HG02798 (cell line): ENCODE measurements around the gene EFCAB11.

Experiments used
- ATAC-seq: cut with Tn5 transposase; IDR thresholded peaks from one replicate; pipeline ENCODE4 v1.9.1; 2021; ENCODE audit warnings: mild to moderate bottlenecking; ENCODE audit not compliant: unreplicated experiment, poor library complexity

Gene EFCAB11

GRCh38 chr14:89833120-89833532 is 121.4 kb downstream of the EFCAB11 start:
- ATAC-seq = no peak

- no peak for ATAC-seq
Observed at GRCh38 chr14:89828471-89829165, 125.9 kb downstream of the EFCAB11 start.

- no peak for ATAC-seq
Observed at GRCh38 chr14:89827265-89827664, 127.3 kb downstream of the EFCAB11 start.

GRCh38 chr14:89826596-89826995 is 127.9 kb downstream of the EFCAB11 start:
- ATAC-seq = no peak

GRCh38 chr14:89823743-89824142 is 130.8 kb downstream of the EFCAB11 start:
- no peak for ATAC-seq

GRCh38 chr14:89814126-89814525 is 140.4 kb downstream of the EFCAB11 start:
- no peak for ATAC-seq

GRCh38 chr14:89813617-89814031 is 140.9 kb downstream of the EFCAB11 start:
- no peak for ATAC-seq

- ATAC-seq = no peak
Observed at GRCh38 chr14:89811954-89812575, 142.5 kb downstream of the EFCAB11 start.

- no peak for ATAC-seq
Observed at GRCh38 chr14:89810101-89810500, 144.4 kb downstream of the EFCAB11 start.

GRCh38 chr14:89807892-89808291 is 146.6 kb downstream of the EFCAB11 start:
- no peak for ATAC-seq

- ATAC-seq = no peak
Observed at GRCh38 chr14:89807151-89807550, 147.4 kb downstream of the EFCAB11 start.

GRCh38 chr14:89806451-89806850 is 148.1 kb downstream of the EFCAB11 start:
- ATAC-seq = no peak

GRCh38 chr14:89805501-89805900 is 149.0 kb downstream of the EFCAB11 start:
- ATAC-seq = no peak

GRCh38 chr14:89803542-89803941 is 151.0 kb downstream of the EFCAB11 start:
- ATAC-seq = no peak

- no peak for ATAC-seq
Observed at GRCh38 chr14:89801136-89801535, 153.4 kb downstream of the EFCAB11 start.

- ATAC-seq = no peak
Observed at GRCh38 chr14:89798212-89798773, 156.2 kb downstream of the EFCAB11 start.

- ATAC-seq = peak; percentile 57
Observed at GRCh38 chr14:89797148-89797547, 157.4 kb downstream of the EFCAB11 start.

- ATAC-seq = no peak
Observed at GRCh38 chr14:89794096-89794495, 160.4 kb downstream of the EFCAB11 start.

GRCh38 chr14:89793367-89793716 is 161.2 kb downstream of the EFCAB11 start:
- no peak for ATAC-seq

- no peak for ATAC-seq
Observed at GRCh38 chr14:89792489-89793366, 161.8 kb downstream of the EFCAB11 start.

- ATAC-seq = no peak
Observed at GRCh38 chr14:89787525-89787924, 167.0 kb downstream of the EFCAB11 start.
